Ishikawa (cell line): ENCODE results near the gene ONECUT3.

ENCODE experiments used
- CEBPB ChIP-seq: IDR thresholded peaks from 2 replicates; pipeline ENCODE4 v1.6.1; 2012
- CREB1 ChIP-seq: IDR thresholded peaks from 2 replicates; pipeline ENCODE4 v1.6.1; 2012; ENCODE audit warnings: low read depth
- EGR1 ChIP-seq: IDR thresholded peaks from 2 replicates; pipeline ENCODE4 v1.6.1; 2012
- EP300 ChIP-seq: IDR thresholded peaks from 2 replicates; pipeline ENCODE4 v1.6.1; 2012; ENCODE audit warnings: borderline replicate concordance
- FOXM1 ChIP-seq: IDR thresholded peaks from 2 replicates; pipeline ENCODE4 v1.6.1; 2012; ENCODE audit warnings: low read depth, borderline replicate concordance
- NFIC ChIP-seq: IDR thresholded peaks from 2 replicates; pipeline ENCODE4 v1.6.1; 2012
- RAD21 ChIP-seq: IDR thresholded peaks from 2 replicates; pipeline ENCODE4 v1.6.1; 2012; ENCODE audit warnings: low read depth
- REST ChIP-seq: IDR thresholded peaks from 2 replicates; pipeline ENCODE4 v1.6.1; 2012; ENCODE audit warnings: low read depth, mild to moderate bottlenecking
- TAF1 ChIP-seq: IDR thresholded peaks from 2 replicates; pipeline ENCODE4 v1.6.1; 2012; ENCODE audit warnings: low read depth, mild to moderate bottlenecking
- TEAD4 ChIP-seq: IDR thresholded peaks from 2 replicates; pipeline ENCODE4 v1.6.1; 2012
- YY1 ChIP-seq: IDR thresholded peaks from 2 replicates; pipeline ENCODE4 v1.6.1; 2012; ENCODE audit warnings: low read depth
- TF ChIP-seq, protein P1 (sequence below): IDR thresholded peaks from 2 replicates; pipeline ENCODE4 v1.6.1; 2012

DNA sequence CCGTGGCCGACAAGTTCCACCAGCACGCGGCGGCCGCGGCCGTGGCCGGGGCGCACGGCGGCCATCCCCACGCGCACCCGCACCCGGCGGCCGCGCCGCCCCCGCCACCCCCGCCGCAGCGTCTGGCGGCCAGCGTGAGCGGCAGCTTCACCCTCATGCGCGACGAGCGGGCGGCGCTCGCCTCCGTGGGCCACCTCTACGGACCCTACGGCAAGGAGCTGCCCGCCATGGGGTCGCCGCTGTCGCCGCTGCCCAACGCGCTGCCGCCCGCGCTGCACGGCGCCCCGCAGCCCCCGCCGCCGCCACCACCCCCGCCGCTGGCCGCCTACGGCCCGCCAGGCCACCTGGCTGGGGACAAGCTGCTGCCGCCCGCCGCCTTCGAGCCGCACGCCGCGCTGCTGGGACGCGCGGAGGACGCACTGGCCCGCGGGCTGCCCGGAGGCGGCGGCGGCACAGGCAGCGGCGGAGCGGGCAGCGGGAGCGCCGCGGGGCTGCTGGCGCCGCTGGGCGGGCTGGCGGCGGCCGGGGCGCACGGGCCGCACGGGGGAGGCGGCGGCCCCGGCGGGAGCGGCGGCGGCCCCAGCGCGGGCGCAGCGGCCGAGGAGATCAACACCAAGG lies 821 bp downstream of the ONECUT3 start:
- TF ChIP-seq NFIC (no peak), REST (no peak), RAD21 (no peak), EP300 (no peak), CEBPB (no peak), CREB1 (no peak), FOXM1 (no peak), TEAD4 (no peak), YY1 (no peak), TAF1 (no peak), EGR1 (no peak)
- TF ChIP-seq, protein P1, sequence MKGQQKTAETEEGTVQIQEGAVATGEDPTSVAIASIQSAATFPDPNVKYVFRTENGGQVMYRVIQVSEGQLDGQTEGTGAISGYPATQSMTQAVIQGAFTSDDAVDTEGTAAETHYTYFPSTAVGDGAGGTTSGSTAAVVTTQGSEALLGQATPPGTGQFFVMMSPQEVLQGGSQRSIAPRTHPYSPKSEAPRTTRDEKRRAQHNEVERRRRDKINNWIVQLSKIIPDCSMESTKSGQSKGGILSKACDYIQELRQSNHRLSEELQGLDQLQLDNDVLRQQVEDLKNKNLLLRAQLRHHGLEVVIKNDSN: no peak
